GM19351 (cell line): ENCODE data around the gene DCUN1D3.
"Not testable (repeated sequence)": the region's sequence is repeated elsewhere in the genome, so short reads cannot be mapped to it uniquely, and the experiment has no call there.

Experiments used
- ATAC-seq: cut with Tn5 transposase; IDR thresholded peaks from one replicate; pipeline ENCODE4 v1.9.1; 2021; ENCODE audit warnings: mild to moderate bottlenecking, moderate library complexity; ENCODE audit not compliant: unreplicated experiment

The DCUN1D3 gene

GRCh38 chr16:20833086-20833485 is 67.1 kb downstream of the DCUN1D3 start:
- ATAC-seq: no peak

- no peak for ATAC-seq
Measured at GRCh38 chr16:20830372-20830771, 69.8 kb downstream of the DCUN1D3 start.

GRCh38 chr16:20829536-20829935 is 70.6 kb downstream of the DCUN1D3 start:
- no peak for ATAC-seq

- no peak for ATAC-seq
Measured at GRCh38 chr16:20826039-20826566, 74.1 kb downstream of the DCUN1D3 start.

- no peak for ATAC-seq
Measured at GRCh38 chr16:20822521-20823325, 77.4 kb downstream of the DCUN1D3 start.

- ATAC-seq: no peak
Measured at GRCh38 chr16:20821682-20822081, 78.5 kb downstream of the DCUN1D3 start.

GRCh38 chr16:20818929-20819585 is 81.1 kb downstream of the DCUN1D3 start:
- ATAC-seq: no peak

GRCh38 chr16:20814784-20815183 is 85.4 kb downstream of the DCUN1D3 start:
- no peak for ATAC-seq

- ATAC-seq: no peak
Measured at GRCh38 chr16:20812510-20812909, 87.6 kb downstream of the DCUN1D3 start.

- ATAC-seq: no peak
Measured at GRCh38 chr16:20811889-20812439, 88.2 kb downstream of the DCUN1D3 start.

- ATAC-seq: no peak
Measured at GRCh38 chr16:20807862-20808261, 92.3 kb downstream of the DCUN1D3 start.

GRCh38 chr16:20806168-20807050 is 93.7 kb downstream of the DCUN1D3 start, which contains the start of the genes ERI2 and REXO5:
Gene ERI2 (minus strand): TSS chr16:20806472. CDS start chr16:20806430, 42 bp downstream.
Gene REXO5 (plus strand): TSS chr16:20806527. CDS start chr16:20806954, 427 bp downstream.
- peak; percentile 80 for ATAC-seq

GRCh38 chr16:20805684-20806167 is 94.4 kb downstream of the DCUN1D3 start:
- ATAC-seq: not testable (repeated sequence)
